GM21390 (cell line): ENCODE results near the gene GPS2.
"Not testable (repeated sequence)": the region's sequence is repeated elsewhere in the genome, so short reads cannot be mapped to it uniquely, and the experiment has no call there.

Experiments
- ATAC-seq: cut with Tn5 transposase; IDR thresholded peaks from one replicate; pipeline ENCODE4 v1.9.1; 2021; ENCODE audit not compliant: unreplicated experiment

The GPS2 gene

DNA sequence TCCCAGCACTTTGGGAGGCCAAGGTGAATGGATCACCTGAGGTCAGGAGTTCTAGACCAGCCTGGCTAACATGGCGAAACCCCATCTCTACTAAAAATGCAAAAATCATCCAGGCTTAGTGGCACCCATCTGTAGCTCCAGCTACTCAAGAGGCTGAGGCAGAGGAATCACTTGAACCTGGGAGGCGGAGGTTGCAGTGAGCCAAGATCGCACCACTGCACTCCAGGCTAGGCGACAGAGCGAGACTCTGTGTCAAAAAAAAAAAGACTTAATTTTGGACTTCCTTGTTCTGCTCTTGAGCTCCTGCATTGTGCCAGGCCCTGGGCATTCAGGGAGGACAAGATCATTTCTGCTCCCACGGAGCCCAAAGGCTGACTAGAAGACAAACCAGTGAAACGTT, 22.4 kb upstream of the GPS2 start:
- not testable (repeated sequence) for ATAC-seq

- ATAC-seq: no peak
Measured at GRCh38 chr17:7336240-7337175, 21.3 kb upstream of the GPS2 start, which contains the start of gene ACAP1. ACAP1 (plus strand) TSS chr17:7336529; CDS start chr17:7336735, 206 bp downstream.

- ATAC-seq: not testable (repeated sequence)
Measured at GRCh38 chr17:7335765-7336164, 20.6 kb upstream of the GPS2 start.

- no peak for ATAC-seq
Measured at GRCh38 chr17:7334938-7335538, 19.9 kb upstream of the GPS2 start.

DNA sequence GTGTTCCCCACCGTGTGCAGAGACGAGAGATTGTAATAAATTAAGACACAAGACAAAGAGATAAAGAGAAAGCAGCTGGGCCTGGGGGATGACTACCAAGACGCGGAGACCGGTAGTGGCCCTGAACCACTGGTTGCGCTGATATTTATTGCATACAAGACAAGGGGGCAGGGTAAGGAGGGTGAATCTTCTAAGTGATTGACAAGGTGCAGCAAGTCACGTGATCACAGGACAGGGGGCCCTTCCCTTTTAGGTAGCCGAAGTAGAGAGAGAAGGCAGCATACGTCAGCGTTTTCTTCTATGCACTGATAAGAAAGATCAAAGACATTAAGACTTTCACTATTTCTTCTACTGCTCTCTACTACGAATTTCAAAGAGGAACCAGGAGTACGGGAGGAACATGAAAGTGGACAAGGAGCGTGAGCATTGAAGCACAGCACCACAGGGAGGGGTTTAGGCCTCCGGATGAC, 17.5 kb upstream of the GPS2 start:
- not testable (repeated sequence) for ATAC-seq

DNA sequence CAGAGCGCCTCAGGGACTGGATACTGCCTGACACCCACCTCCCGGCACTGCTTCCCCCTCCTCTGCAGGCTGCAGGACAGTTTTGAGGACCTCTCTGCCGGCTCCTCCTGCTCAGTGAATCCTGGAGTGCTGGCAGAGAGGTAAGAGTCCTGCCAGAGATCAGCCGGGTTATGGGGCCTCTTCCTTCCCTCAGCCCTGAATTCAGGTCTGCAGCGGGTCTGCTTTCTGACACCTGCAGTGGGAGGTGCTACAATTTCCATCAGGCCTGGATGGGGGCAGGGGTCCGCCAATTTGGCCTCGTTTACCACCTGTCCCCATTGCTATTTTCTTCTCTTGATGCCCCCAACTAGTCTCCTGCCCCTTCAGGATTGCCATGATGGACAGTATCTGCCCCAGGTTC, 17.0 kb upstream of the GPS2 start:
- no peak for ATAC-seq

- no peak for ATAC-seq
Measured at GRCh38 chr17:7330638-7331015, 15.5 kb upstream of the GPS2 start.

DNA sequence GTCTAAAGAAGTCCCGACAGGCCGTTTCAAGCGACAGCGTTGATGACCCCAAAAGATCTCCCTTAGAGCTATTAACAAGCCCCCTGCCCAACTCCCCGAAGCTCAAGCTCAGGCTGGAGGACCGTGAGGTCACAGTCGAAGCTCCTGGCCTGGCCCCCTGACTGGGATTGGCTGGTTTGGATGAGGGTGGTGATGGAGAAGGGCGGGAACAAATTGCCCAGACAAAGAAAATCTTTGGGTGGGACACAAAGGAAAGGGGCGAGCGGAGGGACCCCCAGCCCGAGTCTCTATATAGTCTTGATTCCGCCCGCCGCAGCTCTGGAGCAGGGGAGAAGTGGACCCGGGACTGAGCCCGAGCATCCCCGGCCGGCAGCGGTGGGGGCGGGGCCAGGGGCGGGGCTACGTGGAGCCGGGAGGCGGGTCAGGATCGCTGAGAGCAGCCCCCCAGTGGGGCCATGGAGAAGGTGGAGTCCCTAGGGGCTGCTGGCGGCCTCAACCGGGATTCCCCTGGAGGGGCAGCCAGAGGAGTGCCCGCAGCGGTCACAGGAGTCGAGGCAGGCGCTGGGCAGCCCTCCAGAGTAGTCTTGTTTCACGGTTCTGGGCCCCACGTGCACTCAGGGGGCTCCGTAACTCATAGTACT, 15.0 kb upstream of the GPS2 start:
- ATAC-seq: peak; percentile 39

DNA sequence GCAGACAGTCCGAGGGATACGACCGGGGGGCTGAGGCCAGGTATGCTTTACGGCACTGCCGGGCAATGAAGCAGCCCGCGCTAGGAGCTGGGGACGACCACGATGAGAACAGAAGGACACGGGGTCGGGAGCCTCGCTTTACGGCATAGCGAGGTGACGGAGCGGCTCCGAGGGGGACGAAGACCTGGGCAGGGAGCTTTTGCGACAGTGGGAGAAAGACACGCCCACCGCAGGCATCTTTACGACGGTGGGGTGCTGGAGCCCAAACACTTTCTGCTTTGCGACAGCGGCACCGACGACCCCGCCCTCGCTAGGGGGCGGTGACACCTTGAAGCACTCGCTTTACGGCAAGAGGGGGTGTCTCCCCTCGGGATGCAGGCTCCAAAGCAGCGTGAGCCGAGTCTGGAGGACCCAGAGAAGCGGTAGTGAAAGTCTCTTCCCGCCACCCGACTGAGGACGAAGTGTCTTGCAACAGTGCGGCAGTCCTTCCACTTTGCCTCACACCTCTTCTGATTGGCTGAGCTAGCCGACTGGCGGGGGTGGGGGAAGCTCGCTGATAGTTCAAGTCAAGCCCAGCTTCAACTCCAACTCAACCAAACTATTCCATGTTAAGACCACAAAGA, 14.3 kb upstream of the GPS2 start:
- peak; percentile 54 for ATAC-seq

GRCh38 chr17:7328840-7329373, 13.7 kb upstream of the GPS2 start, which contains the start of gene NEURL4:
NEURL4 (minus strand) TSS chr17:7329335; CDS start chr17:7329312, 23 bp downstream.
- ATAC-seq: no peak

GRCh38 chr17:7328009-7328408, 12.8 kb upstream of the GPS2 start:
- ATAC-seq: no peak

DNA sequence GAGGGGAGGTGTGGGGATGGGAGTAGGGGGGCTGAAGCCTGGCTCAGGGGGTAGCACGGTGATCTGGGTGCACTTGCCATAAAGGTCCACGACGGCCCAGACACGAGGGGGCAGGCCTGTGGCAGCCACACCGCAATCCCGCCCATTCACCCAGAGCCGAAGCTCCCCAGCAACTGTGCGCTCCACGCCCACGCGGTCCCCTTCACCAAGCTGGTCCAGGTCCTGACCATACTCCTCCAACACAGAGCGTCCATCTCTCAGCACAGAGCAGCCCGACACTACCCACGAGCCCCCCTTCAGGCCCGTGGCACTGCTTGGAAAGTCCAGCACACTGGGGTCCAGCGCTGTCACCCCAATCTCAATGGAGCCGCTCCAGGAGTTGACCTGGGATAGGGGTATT, 12.3 kb upstream of the GPS2 start:
- no peak for ATAC-seq

DNA sequence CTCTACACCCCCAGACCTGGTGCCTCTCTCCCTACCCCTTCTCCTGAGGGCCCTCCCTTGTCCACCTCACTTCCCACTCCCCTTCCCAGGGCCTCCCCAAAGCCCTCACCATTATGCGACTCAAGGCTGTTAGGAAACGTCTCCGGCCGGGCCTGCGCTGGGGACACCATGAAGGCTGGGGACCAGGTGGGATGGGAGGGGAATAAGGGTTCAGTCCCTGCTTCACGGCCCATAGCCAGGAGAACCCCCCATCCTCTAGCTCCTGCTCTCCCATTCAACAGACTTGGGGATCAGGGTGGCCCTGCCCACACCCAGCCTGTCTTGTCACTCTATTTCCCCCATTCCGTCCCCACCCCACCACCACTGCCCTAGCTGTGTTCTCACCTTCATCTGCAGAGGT, 11.9 kb upstream of the GPS2 start:
- no peak for ATAC-seq

GRCh38 chr17:7326186-7326585, 11.0 kb upstream of the GPS2 start:
- no peak for ATAC-seq

GRCh38 chr17:7325031-7325528, 9.9 kb upstream of the GPS2 start:
- no peak for ATAC-seq

GRCh38 chr17:7324438-7324779, 9.2 kb upstream of the GPS2 start:
- ATAC-seq: no peak

GRCh38 chr17:7323731-7324437, 8.7 kb upstream of the GPS2 start:
- ATAC-seq: no peak

GRCh38 chr17:7322520-7323194, 7.5 kb upstream of the GPS2 start:
- ATAC-seq: no peak

- no peak for ATAC-seq
Measured at GRCh38 chr17:7321466-7321865, 6.3 kb upstream of the GPS2 start.
